Measurements from ENCODE around the gene IFNE. TPM values are rescaled to one million over a fixed set of nuclear protein-coding genes. Genes with fewer than 3 reads are reported as not detected.

IFNE gene
- total RNA-seq, 1 donor from 2014 or later: 0.16 TPM

DNA sequence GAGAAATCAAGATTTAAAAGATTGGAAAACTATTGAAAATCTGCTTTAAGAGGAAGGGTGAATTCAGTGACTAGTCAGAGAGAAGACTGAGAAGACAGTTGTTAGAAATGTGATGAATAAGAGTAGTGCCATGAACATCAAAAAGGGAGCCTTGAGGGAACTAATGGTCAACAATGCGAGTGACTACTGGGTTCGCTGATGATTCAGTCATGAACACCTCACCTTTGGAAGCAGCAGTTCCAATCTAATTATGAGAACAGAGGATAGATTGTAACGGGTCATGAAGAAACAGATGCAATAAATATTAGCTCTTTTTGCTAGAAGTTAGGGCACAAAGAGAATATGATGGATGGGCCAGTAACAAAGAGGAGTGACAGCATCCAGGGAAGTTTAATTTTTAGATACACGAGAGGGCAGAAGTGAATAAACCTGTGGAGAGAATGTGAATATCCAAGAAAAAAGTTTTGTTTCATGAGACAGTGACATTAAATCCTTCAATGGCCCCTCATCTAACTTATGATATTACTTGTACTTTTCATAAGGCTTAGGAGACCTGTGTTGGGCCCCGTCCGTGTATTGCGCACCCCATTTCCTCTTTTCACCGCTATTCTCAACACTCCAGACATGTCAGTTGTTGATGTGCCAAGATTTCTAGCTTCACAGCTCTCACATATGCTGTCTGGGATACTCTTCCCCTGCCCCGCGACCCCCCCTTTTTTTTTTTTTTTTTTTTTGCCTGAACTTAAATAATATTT lies 23.5 kb upstream of the IFNE start:
- Mint-ChIP-seq H3K27me3 (ENCODE audit: low read depth) (no peaks in the 10 kb centered on the region), H3K4me1 (peaks cover 5% of the 10 kb centered on the region), H3K9me3 (no peaks in the 10 kb centered on the region), H3K4me3 (no peak overlapping the region), H3K36me3 (ENCODE audit: low read depth) (no peaks in the 10 kb centered on the region), H3K27ac (ENCODE audit: unreplicated experiment) (no peak overlapping the region)
- DNase-seq (ENCODE audit: low read depth, low spot score): no peak
- TF ChIP-seq, protein P1, sequence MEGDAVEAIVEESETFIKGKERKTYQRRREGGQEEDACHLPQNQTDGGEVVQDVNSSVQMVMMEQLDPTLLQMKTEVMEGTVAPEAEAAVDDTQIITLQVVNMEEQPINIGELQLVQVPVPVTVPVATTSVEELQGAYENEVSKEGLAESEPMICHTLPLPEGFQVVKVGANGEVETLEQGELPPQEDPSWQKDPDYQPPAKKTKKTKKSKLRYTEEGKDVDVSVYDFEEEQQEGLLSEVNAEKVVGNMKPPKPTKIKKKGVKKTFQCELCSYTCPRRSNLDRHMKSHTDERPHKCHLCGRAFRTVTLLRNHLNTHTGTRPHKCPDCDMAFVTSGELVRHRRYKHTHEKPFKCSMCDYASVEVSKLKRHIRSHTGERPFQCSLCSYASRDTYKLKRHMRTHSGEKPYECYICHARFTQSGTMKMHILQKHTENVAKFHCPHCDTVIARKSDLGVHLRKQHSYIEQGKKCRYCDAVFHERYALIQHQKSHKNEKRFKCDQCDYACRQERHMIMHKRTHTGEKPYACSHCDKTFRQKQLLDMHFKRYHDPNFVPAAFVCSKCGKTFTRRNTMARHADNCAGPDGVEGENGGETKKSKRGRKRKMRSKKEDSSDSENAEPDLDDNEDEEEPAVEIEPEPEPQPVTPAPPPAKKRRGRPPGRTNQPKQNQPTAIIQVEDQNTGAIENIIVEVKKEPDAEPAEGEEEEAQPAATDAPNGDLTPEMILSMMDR (conservative IDR thresholded peaks at IDR 0.05): no peak

DNA sequence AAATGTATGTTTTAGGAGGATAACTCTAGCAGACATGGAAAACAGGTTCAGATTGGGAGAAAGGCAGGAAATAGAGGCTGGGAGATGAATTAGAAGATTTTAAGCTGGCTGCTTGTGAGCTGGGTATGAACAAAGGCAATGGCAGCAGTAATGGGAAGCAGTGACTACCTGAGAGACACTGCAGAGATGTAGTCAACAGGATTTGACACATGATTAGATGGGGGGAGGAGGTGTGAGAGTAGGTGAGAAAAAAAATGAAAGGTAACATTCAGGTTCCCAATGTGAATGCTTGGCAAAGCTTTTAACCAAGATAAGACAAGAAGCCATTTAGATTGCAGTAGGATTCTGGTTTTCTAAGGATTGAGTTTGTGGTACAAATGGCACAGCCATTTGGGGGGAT lies 22.8 kb upstream of the IFNE start:
- Mint-ChIP-seq H3K4me3 (no peak overlapping the region), H3K4me1 (peaks cover 8% of the 10 kb centered on the region), H3K36me3 (ENCODE audit: low read depth) (no peaks in the 10 kb centered on the region), H3K27ac (ENCODE audit: unreplicated experiment) (no peak overlapping the region), H3K27me3 (ENCODE audit: low read depth) (no peaks in the 10 kb centered on the region), H3K9me3 (no peaks in the 10 kb centered on the region)
- no peak for DNase-seq (ENCODE audit: low read depth, low spot score)
- TF ChIP-seq, protein P1 (conservative IDR thresholded peaks at IDR 0.05): no peak

DNA sequence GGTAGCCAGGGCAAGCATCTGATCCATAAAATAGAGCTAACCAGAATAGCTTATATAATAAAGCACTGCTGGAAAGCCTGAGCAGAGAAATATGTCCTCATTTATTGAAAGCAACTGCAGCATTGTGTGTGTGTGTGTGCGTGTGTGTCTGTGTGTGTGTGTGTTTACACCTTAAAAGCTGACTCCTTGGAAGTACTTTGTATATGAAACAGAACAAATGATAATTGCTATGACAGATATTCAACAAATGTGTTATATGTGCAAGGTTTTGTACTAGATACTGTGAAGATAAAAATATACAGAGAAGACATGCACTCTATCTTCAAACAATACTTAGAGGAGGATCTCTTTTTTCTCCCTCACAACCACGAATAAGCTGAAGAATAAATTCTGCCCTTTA lies 22.0 kb upstream of the IFNE start:
- no peak overlapping the region for H3K27ac Mint-ChIP-seq (ENCODE audit: unreplicated experiment)
- H3K9me3 Mint-ChIP-seq: no peaks in the 10 kb centered on the region
- TF ChIP-seq, protein P1 (conservative IDR thresholded peaks at IDR 0.05): no peak
- no peaks in the 10 kb centered on the region for H3K27me3 Mint-ChIP-seq (ENCODE audit: low read depth)
- no peaks in the 10 kb centered on the region for H3K36me3 Mint-ChIP-seq (ENCODE audit: low read depth)
- H3K4me1 Mint-ChIP-seq: peaks cover 8% of the 10 kb centered on the region
- H3K4me3 Mint-ChIP-seq: no peak overlapping the region
- no peak for DNase-seq (ENCODE audit: low read depth, low spot score)

DNA sequence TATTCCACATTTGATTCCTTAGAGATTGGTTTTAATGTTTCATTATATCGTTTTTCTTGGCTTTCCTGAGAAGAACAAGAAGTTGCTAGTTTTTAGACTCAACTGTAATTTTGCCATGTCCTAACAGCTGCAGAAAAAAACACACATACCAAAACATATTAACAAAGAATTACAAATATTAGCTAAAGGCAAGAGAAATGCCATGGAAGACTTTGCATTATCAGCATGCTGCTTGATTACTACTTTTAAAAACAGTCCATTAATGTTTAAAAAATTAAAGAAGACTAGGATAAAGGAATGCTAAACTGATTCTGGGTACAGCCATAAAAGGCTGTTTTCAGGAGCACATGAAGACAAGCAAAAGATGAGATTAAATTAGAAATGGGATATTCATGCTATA lies 20.5 kb upstream of the IFNE start:
- DNase-seq (ENCODE audit: low read depth, low spot score): no peak
- peaks cover 8% of the 10 kb centered on the region for H3K4me1 Mint-ChIP-seq
- no peak overlapping the region for H3K4me3 Mint-ChIP-seq
- TF ChIP-seq, protein P1 (conservative IDR thresholded peaks at IDR 0.05): no peak
- H3K36me3 Mint-ChIP-seq (ENCODE audit: low read depth): no peaks in the 10 kb centered on the region
- H3K27me3 Mint-ChIP-seq (ENCODE audit: low read depth): no peaks in the 10 kb centered on the region
- no peaks in the 10 kb centered on the region for H3K9me3 Mint-ChIP-seq
- no peak overlapping the region for H3K27ac Mint-ChIP-seq (ENCODE audit: unreplicated experiment)

DNA sequence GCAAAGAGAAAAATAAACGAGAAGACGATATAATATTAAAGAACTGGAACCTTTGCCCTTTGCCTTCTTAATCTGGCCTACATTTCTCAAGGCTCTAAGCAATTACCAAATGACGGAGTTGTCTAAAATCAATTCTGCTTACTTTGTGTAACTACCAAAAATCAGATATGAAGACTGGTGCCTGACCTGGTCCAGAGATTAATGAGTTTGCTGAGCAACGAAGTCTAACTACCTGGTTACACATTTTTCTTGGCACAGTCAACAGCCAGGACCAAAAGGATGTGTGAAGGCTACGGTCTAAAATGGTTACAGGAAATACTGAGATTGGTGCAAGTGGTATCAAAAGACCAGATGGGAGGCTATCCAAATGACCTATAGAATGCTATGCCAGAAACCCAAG lies 17.8 kb upstream of the IFNE start:
- Mint-ChIP-seq H3K9me3 (no peaks in the 10 kb centered on the region), H3K27ac (ENCODE audit: unreplicated experiment) (no peak overlapping the region), H3K4me1 (peaks cover 8% of the 10 kb centered on the region), H3K4me3 (no peak overlapping the region), H3K27me3 (ENCODE audit: low read depth) (no peaks in the 10 kb centered on the region), H3K36me3 (ENCODE audit: low read depth) (no peaks in the 10 kb centered on the region)
- TF ChIP-seq, protein P1 (conservative IDR thresholded peaks at IDR 0.05): no peak
- DNase-seq (ENCODE audit: low read depth, low spot score): no peak

Measured in neural crest cell (in vitro differentiated cells).